ENCODE data around the gene PHAX.

DNA sequence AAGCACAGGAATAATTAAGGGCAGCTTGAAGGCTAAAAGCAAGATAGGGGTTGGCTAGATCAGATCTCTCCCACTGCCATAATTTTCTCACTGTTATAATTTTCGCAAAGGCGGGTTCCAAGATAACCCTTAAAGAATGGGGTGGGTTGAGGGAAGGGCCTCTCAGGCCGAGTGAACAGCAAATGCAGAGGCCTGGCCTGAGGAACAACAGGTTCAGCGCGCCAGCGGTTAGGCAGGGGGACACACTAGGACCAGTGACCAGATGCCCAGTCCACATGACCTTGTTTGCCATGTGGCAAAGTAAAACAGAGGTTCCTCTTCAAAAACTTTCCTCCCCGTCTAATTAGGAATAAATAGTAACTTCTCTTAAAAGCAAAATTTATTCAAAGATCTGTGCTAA is 1.2 kb upstream of the PHAX start:
- TF ChIP-seq EZH2 (IDR thresholded peaks at IDR 0.05; ENCODE audit: borderline replicate concordance, low read length) = no peak
- TF ChIP-seq, protein P1, sequence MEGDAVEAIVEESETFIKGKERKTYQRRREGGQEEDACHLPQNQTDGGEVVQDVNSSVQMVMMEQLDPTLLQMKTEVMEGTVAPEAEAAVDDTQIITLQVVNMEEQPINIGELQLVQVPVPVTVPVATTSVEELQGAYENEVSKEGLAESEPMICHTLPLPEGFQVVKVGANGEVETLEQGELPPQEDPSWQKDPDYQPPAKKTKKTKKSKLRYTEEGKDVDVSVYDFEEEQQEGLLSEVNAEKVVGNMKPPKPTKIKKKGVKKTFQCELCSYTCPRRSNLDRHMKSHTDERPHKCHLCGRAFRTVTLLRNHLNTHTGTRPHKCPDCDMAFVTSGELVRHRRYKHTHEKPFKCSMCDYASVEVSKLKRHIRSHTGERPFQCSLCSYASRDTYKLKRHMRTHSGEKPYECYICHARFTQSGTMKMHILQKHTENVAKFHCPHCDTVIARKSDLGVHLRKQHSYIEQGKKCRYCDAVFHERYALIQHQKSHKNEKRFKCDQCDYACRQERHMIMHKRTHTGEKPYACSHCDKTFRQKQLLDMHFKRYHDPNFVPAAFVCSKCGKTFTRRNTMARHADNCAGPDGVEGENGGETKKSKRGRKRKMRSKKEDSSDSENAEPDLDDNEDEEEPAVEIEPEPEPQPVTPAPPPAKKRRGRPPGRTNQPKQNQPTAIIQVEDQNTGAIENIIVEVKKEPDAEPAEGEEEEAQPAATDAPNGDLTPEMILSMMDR (conservative IDR thresholded peaks at IDR 0.05 in 1 of 2, IDR thresholded peaks at IDR 0.05 in 1 of 2; ENCODE audit: extremely low read depth in 1 of 2, insufficient read depth in 1 of 2, low read depth in 1 of 2, low read length in 2 of 2) = no peak
